KMS-11 (cell line): ENCODE measurements around the gene ARID1A.
A peak's percentile ranks its signal among the peaks of the same experiment; 100 is the strongest.

Source experiments
- H2AFZ ChIP-seq: fragments of 200-600 bp; sonication (generic); 2 replicates; pipeline ENCODE4 v1.6.1; 2016; ENCODE audit warnings: antibody characterized with exemption, mixed run types, low read depth
- H3K27ac ChIP-seq: fragments of 200-600 bp; sonication (generic); 2 replicates; pipeline ENCODE4 v1.6.1; 2016; ENCODE audit warnings: mild to moderate bottlenecking, mixed run types
- H3K27me3 ChIP-seq: fragments of 200-600 bp; sonication (generic); 2 replicates; pipeline ENCODE4 v1.6.1; 2017; ENCODE audit warnings: mild to moderate bottlenecking, low read depth, mixed run types, moderate library complexity; ENCODE audit not compliant: insufficient read depth
- H3K36me3 ChIP-seq: fragments of 200-600 bp; sonication (generic); 2 replicates; pipeline ENCODE4 v1.6.1; 2017; ENCODE audit warnings: mild to moderate bottlenecking, mixed run types; ENCODE audit not compliant: insufficient read depth
- H3K4me1 ChIP-seq: fragments of 200-600 bp; sonication (generic); 2 replicates; pipeline ENCODE4 v1.6.1; 2016; ENCODE audit warnings: mild to moderate bottlenecking, low read depth, mixed run types; ENCODE audit not compliant: poor library complexity, severe bottlenecking
- H3K4me2 ChIP-seq: fragments of 200-600 bp; sonication (generic); 2 replicates; pipeline ENCODE4 v1.7.0; 2016; ENCODE audit warnings: mild to moderate bottlenecking, mixed run types
- H3K4me3 ChIP-seq: fragments of 200-600 bp; sonication (generic); IDR thresholded peaks from 2 replicates; pipeline ENCODE4 v1.6.1; 2017; ENCODE audit warnings: low read depth, low read length, mixed read lengths; ENCODE audit not compliant: insufficient read depth
- H3K79me2 ChIP-seq: fragments of 200-600 bp; sonication (generic); 2 replicates; pipeline ENCODE4 v1.6.1; 2016; ENCODE audit warnings: low read depth, mixed run types; ENCODE audit not compliant: insufficient read depth
- H3K9ac ChIP-seq: fragments of 200-600 bp; sonication (generic); 2 replicates; pipeline ENCODE4 v1.6.1; 2016; ENCODE audit warnings: mild to moderate bottlenecking, mixed run types
- H4K20me1 ChIP-seq: fragments of 200-600 bp; sonication (generic); 2 replicates; pipeline ENCODE4 v1.6.1; 2016; ENCODE audit warnings: mild to moderate bottlenecking, mixed run types; ENCODE audit not compliant: insufficient read depth
- CTCF ChIP-seq: fragments of 200-600 bp; sonication (generic); conservative IDR thresholded peaks from 2 replicates; pipeline ENCODE4 v1.6.1; 2017; ENCODE audit warnings: low read depth, mild to moderate bottlenecking, antibody characterized with exemption, low read length, moderate library complexity, mixed read lengths

The ARID1A gene

GRCh38 chr1:26785611-26786436, 90.0 kb downstream of the ARID1A start:
- Histone ChIP-seq H4K20me1 (peaks cover 4% of the 10 kb centered on the region; the same call in 1 of the 2 replicates), H3K4me2 (peak overlapping the region; percentile 98; the same call in 1 of the 2 replicates), H3K4me1 (peaks cover 66% of the 10 kb centered on the region), H3K9ac (no peak overlapping the region), H3K4me3 (no peak overlapping the region), H3K36me3 (no peaks in the 10 kb centered on the region), H2AFZ (no peak overlapping the region), H3K79me2 (peaks cover 4% of the 10 kb centered on the region; the same call in 1 of the 2 replicates), H3K27me3 (peaks cover 10% of the 10 kb centered on the region), H3K27ac (no peak overlapping the region)
- no peak for TF ChIP-seq CTCF

GRCh38 chr1:26786437-26787380, 90.9 kb downstream of the ARID1A start:
- Histone ChIP-seq H3K9ac (no peak overlapping the region), H3K4me1 (peaks cover 62% of the 10 kb centered on the region), H2AFZ (no peak overlapping the region; the same call in 1 of the 2 replicates), H3K4me2 (peak overlapping the region; percentile 98), H3K4me3 (no peak overlapping the region), H4K20me1 (no peaks in the 10 kb centered on the region; the same call in 1 of the 2 replicates), H3K36me3 (no peaks in the 10 kb centered on the region), H3K27ac (peak overlapping the region; percentile 65; the same call in 1 of the 2 replicates), H3K27me3 (peaks cover 10% of the 10 kb centered on the region), H3K79me2 (peaks cover 4% of the 10 kb centered on the region; the same call in 1 of the 2 replicates)
- no peak for TF ChIP-seq CTCF

GRCh38 chr1:26787381-26787705, 91.5 kb downstream of the ARID1A start:
- H3K27ac ChIP-seq: peak overlapping the region; percentile 65
- peak overlapping the region; percentile 57 for H3K4me3 ChIP-seq
- peaks cover 58% of the 10 kb centered on the region for H3K4me1 ChIP-seq
- no peaks in the 10 kb centered on the region for H3K36me3 ChIP-seq
- H3K4me2 ChIP-seq: peak overlapping the region; percentile 98
- H3K27me3 ChIP-seq: peaks cover 10% of the 10 kb centered on the region
- H3K9ac ChIP-seq: peak overlapping the region; percentile 64; the same call in 1 of the 2 replicates
- H2AFZ ChIP-seq: peak overlapping the region; percentile 91
- no peak for TF ChIP-seq CTCF
- H3K79me2 ChIP-seq: peaks cover 4% of the 10 kb centered on the region; the same call in 1 of the 2 replicates
- no peaks in the 10 kb centered on the region; the same call in 1 of the 2 replicates for H4K20me1 ChIP-seq

- Histone ChIP-seq H3K79me2 (peaks cover 4% of the 10 kb centered on the region; the same call in 1 of the 2 replicates), H2AFZ (peak within 1 kb of the TSS; percentile 91), H3K4me2 (peak within 1 kb of the TSS; percentile 98), H3K9ac (peak within 1 kb of the TSS; percentile 64; the same call in 1 of the 2 replicates), H3K4me3 (peak within 1 kb of the TSS; percentile 81), H3K36me3 (no peaks in the 10 kb centered on the region), H3K4me1 (peaks cover 53% of the 10 kb centered on the region), H3K27me3 (peaks cover 10% of the 10 kb centered on the region), H4K20me1 (no peaks in the 10 kb centered on the region; the same call in 1 of the 2 replicates), H3K27ac (peak within 1 kb of the TSS; percentile 65)
- no peak for TF ChIP-seq CTCF
These were observed 92.1 kb downstream of the ARID1A start, which contains the start of gene PIGV for GRCh38 chr1:26787706-26788514. Gene PIGV (plus strand): TSS chr1:26787950. CDS start chr1:26790816, 2,866 bp downstream.
